Gastrocnemius medialis (tissue), 4 donors: ENCODE results near the gene IKZF3. TPM values are rescaled to one million over a fixed set of nuclear protein-coding genes. Genes with fewer than 3 reads are reported as not detected.

Source experiments
- ATAC-seq, 2 donors: fragments of 150-250 bp; one replicate each; pipeline ENCODE4 v1.9.1; 2016
- DNase-seq, 2 donors: peaks; one replicate each; pipeline ENCODE4 v3.0.0-alpha.2; 2019
- H3K27ac ChIP-seq, 4 donors: fragments of 200-600 bp; sonication (generic); 1 replicate in 1 of 4; 2 replicates in 3 of 4; pipeline ENCODE4 v1.5.1; 2016 to 2018; ENCODE audit warnings: mild to moderate bottlenecking in 2 of 4, moderate library complexity in 1 of 4
- H3K27me3 ChIP-seq, 3 donors: fragments of 200-600 bp; sonication (generic) in 2 of 3; 1 replicate in 1 of 3; 2 replicates in 2 of 3; pipeline versions ENCODE4 v1.5.1 to v1.6.0; 2016 to 2019; ENCODE audit warnings: mild to moderate bottlenecking in 1 of 3, moderate library complexity in 1 of 3
- H3K36me3 ChIP-seq, 2 donors: fragments of 200-600 bp; sonication (generic) in 1 of 2; one replicate each; pipeline ENCODE4 v1.5.1; 2017 to 2018
- H3K4me1 ChIP-seq, 2 donors: fragments of 200-600 bp; sonication (generic) in 1 of 2; one replicate each; pipeline ENCODE4 v1.5.1; 2016 to 2017; ENCODE audit warnings: mild to moderate bottlenecking in 2 of 2
- H3K4me3 ChIP-seq, 4 donors: fragments of 200-600 bp; sonication (generic) in 3 of 4; 1 replicate in 1 of 4; 2 replicates in 3 of 4; pipeline ENCODE4 v1.5.1; 2016 to 2019; ENCODE audit warnings: mild to moderate bottlenecking in 2 of 4
- H3K9me3 ChIP-seq, 3 donors: fragments of 200-600 bp; sonication (generic) in 2 of 3; 1 replicate in 1 of 3; 2 replicates in 2 of 3; pipeline ENCODE4 v1.5.1; 2016 to 2019
- POLR2A ChIP-seq, 2 donors: fragments of 450-650 bp; IDR thresholded peaks; one replicate each; pipeline ENCODE4 v1.6.1; 2017; ENCODE audit warnings: antibody characterized with exemption in 2 of 2, mild to moderate bottlenecking in 2 of 2, moderate library complexity in 2 of 2
- in situ Hi-C, 4 donors: fragments of 200-750 bp; cut with MboI; loops; one replicate each; pipeline versions ENCODE4 v1.15.0 to v1.8.0; 2017; ENCODE audit warnings: low sequenced_read_pairs in 4 of 4
- intact Hi-C: fragments of 100-400 bp; cut with DNase I; formaldehyde crosslinking; loops from one replicate; pipeline ENCODE4 v1.15.1; 2023; ENCODE audit warnings: low total_unique reads
- total RNA-seq, 4 donors: library from RNA; depleted of rRNA; stranded (reverse); fragments of >200 nt; gene quantifications; one replicate each; pipeline versions ENCODE4 v1.1.0 to v1.2.3, GENCODE V29; 2016
- TF ChIP-seq, protein P1 (sequence below), 5 experiments: fragments of 450-650 bp in 3 of 5; fragments of 200-600 bp in 2 of 5; sonication (generic) in 2 of 5; IDR thresholded peaks in 4 of 5; conservative IDR thresholded peaks in 1 of 5; 1 replicate in 4 of 5; 2 replicates in 1 of 5; pipeline ENCODE4 v1.5.1; 2016 to 2019; ENCODE audit warnings: antibody characterized with exemption in 5 of 5, mild to moderate bottlenecking in 3 of 5, moderate library complexity in 3 of 5

The IKZF3 gene
- total RNA-seq, 4 donors from 2014 or later, result 0.07 to 0.88 (median 0.34) TPM

DNA sequence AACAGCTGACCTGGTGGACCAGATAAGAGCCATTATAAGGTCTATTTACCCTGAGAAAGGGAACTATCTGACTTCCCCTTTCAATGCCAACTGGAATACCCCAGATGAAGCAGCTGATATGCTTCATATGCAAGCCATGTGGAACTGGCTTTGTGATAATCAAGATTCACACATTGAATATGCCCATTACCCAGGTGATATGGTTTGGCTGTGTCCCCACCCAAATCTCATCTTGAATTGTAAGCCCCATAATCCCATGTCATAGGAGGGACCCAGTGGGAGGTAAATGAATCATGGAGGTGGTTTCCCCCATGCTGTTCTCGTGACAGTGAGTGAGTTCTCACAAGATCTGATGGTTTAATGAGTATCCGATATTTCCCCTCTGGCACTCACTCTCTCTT is 42.1 kb downstream of the IKZF3 start:
- Histone ChIP-seq H3K9me3 (no peaks in the 10 kb centered on the region), H3K27ac (no peak overlapping the region), H3K4me1 (no peaks in the 10 kb centered on the region), H3K4me3 (no peak overlapping the region), H3K27me3 (peaks cover 0 to 4% (median 0%) of the 10 kb centered on the region in 3 donors), H3K36me3 (no peaks in the 10 kb centered on the region)
- TF ChIP-seq, protein P1, sequence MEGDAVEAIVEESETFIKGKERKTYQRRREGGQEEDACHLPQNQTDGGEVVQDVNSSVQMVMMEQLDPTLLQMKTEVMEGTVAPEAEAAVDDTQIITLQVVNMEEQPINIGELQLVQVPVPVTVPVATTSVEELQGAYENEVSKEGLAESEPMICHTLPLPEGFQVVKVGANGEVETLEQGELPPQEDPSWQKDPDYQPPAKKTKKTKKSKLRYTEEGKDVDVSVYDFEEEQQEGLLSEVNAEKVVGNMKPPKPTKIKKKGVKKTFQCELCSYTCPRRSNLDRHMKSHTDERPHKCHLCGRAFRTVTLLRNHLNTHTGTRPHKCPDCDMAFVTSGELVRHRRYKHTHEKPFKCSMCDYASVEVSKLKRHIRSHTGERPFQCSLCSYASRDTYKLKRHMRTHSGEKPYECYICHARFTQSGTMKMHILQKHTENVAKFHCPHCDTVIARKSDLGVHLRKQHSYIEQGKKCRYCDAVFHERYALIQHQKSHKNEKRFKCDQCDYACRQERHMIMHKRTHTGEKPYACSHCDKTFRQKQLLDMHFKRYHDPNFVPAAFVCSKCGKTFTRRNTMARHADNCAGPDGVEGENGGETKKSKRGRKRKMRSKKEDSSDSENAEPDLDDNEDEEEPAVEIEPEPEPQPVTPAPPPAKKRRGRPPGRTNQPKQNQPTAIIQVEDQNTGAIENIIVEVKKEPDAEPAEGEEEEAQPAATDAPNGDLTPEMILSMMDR (IDR thresholded peaks at IDR 0.05 in 4 of 5, conservative IDR thresholded peaks at IDR 0.05 in 1 of 5), result no peak
- no peak for TF ChIP-seq POLR2A (IDR thresholded peaks at IDR 0.05)
- in situ Hi-C loops, result no loop called here
- intact Hi-C loops, result no loop called here
- DNase-seq, result no peak
- no peak for ATAC-seq

DNA sequence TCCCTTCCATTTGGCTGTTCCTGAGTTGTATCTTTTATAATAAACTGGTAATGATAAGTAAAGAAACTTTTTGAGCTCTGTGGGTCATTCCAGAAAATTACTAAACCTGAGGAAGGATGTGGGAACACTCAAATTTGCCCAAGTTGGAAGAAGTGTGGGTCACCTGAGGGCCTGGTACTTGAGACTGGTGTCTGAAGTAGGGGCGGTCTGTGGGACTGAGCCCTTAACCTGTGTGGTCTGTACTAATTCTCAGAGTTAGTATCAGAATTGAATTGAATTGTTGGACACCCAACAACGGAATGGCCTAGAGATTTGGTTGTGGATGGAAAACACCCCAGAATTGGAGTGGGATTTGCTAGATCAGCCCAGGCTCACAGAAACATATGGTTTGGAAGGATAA is 43.1 kb downstream of the IKZF3 start:
- ATAC-seq (no peak), DNase-seq (no peak)
- peaks cover 0 to 4% (median 0%) of the 10 kb centered on the region in 3 donors for H3K27me3 ChIP-seq
- in situ Hi-C loops, result no loop called here
- H3K4me1 ChIP-seq, result no peaks in the 10 kb centered on the region
- H3K9me3 ChIP-seq, result no peaks in the 10 kb centered on the region
- TF ChIP-seq, protein P1 (IDR thresholded peaks at IDR 0.05 in 4 of 5, conservative IDR thresholded peaks at IDR 0.05 in 1 of 5), result no peak
- TF ChIP-seq POLR2A (IDR thresholded peaks at IDR 0.05), result no peak
- H3K27ac ChIP-seq, result no peak overlapping the region
- H3K4me3 ChIP-seq, result no peak overlapping the region
- intact Hi-C loops, result no loop called here
- no peaks in the 10 kb centered on the region for H3K36me3 ChIP-seq

- Histone ChIP-seq H3K4me3 (no peak overlapping the region), H3K9me3 (no peaks in the 10 kb centered on the region), H3K4me1 (no peaks in the 10 kb centered on the region), H3K27ac (no peak overlapping the region), H3K27me3 (peaks cover 0 to 4% (median 0%) of the 10 kb centered on the region in 3 donors), H3K36me3 (no peaks in the 10 kb centered on the region)
- no peak for ATAC-seq
- in situ Hi-C loops, result no loop called here
- TF ChIP-seq, protein P1 (IDR thresholded peaks at IDR 0.05 in 4 of 5, conservative IDR thresholded peaks at IDR 0.05 in 1 of 5), result no peak
- TF ChIP-seq POLR2A (IDR thresholded peaks at IDR 0.05), result no peak
- DNase-seq, result no peak
- intact Hi-C loops, result no loop called here
Observed at GRCh38 chr17:39820541-39820940, 43.6 kb downstream of the IKZF3 start.

GRCh38 chr17:39818358-39819000 is 45.6 kb downstream of the IKZF3 start:
- TF ChIP-seq, protein P1 (IDR thresholded peaks at IDR 0.05 in 4 of 5, conservative IDR thresholded peaks at IDR 0.05 in 1 of 5), result no peak
- no peak for TF ChIP-seq POLR2A (IDR thresholded peaks at IDR 0.05)
- Histone ChIP-seq H3K27me3 (peaks cover 0 to 4% (median 0%) of the 10 kb centered on the region in 3 donors), H3K27ac (no peak overlapping the region), H3K9me3 (no peaks in the 10 kb centered on the region), H3K4me3 (no peak overlapping the region), H3K4me1 (no peaks in the 10 kb centered on the region), H3K36me3 (no peaks in the 10 kb centered on the region)
- intact Hi-C loops (no loop called here), in situ Hi-C loops (no loop called here)
- DNase-seq, result no peak
- ATAC-seq, result no peak

DNA sequence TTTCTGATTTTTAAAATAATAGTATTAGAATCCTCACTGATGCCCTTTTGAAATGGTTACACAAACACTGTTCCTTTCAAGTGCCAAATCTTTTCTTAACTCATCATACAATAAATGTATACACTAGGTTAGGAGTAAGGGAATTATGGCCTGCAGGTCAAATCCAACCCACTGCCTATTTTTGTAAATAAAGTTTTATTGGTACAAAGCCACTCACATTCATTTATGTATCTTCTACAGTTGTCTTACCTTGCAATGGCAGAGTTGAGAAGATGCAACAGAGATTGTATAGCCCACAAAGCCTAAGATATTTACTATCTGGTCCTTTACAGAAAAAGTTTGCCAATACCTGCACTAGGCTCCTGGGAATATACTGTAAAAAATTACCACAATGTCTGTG is 47.8 kb downstream of the IKZF3 start:
- H3K4me1 ChIP-seq, result peaks cover 0 to 7% of the 10 kb centered on the region in 2 donors
- H3K36me3 ChIP-seq, result no peaks in the 10 kb centered on the region
- DNase-seq, result no peak
- in situ Hi-C loops (no loop called here), intact Hi-C loops (no loop called here)
- H3K27ac ChIP-seq, result no peak overlapping the region
- no peaks in the 10 kb centered on the region for H3K27me3 ChIP-seq
- no peak for TF ChIP-seq POLR2A (IDR thresholded peaks at IDR 0.05)
- TF ChIP-seq, protein P1 (IDR thresholded peaks at IDR 0.05 in 4 of 5, conservative IDR thresholded peaks at IDR 0.05 in 1 of 5), result no peak
- H3K9me3 ChIP-seq, result no peaks in the 10 kb centered on the region
- no peak overlapping the region for H3K4me3 ChIP-seq
- ATAC-seq, result no peak
